Suprapubic skin (tissue), 3 donors: ENCODE data around the gene AATF.

Experiments
- POLR2AphosphoS5 ChIP-seq, 3 donors: sonication (generic); formaldehyde crosslinking; IDR thresholded peaks; one replicate each; pipeline ENCODE4 v1.6.1; 2017; ENCODE audit warnings: antibody characterized with exemption in 3 of 3
- TF ChIP-seq, protein P1 (sequence below), 2 donors: fragments of 200-600 bp in 1 of 2; fragments of 450-650 bp in 1 of 2; sonication (generic) in 1 of 2; IDR thresholded peaks; one replicate each; pipeline ENCODE4 v1.5.1; 2016 to 2019; ENCODE audit warnings: antibody characterized with exemption in 2 of 2, mild to moderate bottlenecking in 1 of 2, moderate library complexity in 1 of 2

GRCh38 chr17:36950027-36950426 lies 1.3 kb downstream of the AATF start:
- TF ChIP-seq, protein P1, sequence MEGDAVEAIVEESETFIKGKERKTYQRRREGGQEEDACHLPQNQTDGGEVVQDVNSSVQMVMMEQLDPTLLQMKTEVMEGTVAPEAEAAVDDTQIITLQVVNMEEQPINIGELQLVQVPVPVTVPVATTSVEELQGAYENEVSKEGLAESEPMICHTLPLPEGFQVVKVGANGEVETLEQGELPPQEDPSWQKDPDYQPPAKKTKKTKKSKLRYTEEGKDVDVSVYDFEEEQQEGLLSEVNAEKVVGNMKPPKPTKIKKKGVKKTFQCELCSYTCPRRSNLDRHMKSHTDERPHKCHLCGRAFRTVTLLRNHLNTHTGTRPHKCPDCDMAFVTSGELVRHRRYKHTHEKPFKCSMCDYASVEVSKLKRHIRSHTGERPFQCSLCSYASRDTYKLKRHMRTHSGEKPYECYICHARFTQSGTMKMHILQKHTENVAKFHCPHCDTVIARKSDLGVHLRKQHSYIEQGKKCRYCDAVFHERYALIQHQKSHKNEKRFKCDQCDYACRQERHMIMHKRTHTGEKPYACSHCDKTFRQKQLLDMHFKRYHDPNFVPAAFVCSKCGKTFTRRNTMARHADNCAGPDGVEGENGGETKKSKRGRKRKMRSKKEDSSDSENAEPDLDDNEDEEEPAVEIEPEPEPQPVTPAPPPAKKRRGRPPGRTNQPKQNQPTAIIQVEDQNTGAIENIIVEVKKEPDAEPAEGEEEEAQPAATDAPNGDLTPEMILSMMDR (IDR thresholded peaks at IDR 0.05): no peak
- no peak for TF ChIP-seq POLR2AphosphoS5 (IDR thresholded peaks at IDR 0.05)
